HUES48 (cell line): ENCODE data around the gene C16orf89.
"Not testable (repeated sequence)": the region's sequence is repeated elsewhere in the genome, so short reads cannot be mapped to it uniquely, and the experiment has no call there.

Experiments
- H3K27ac ChIP-seq: one replicate; pipeline ENCODE4 v1.7.0; 2013; ENCODE audit warnings: low read depth, low read length, inconsistent platforms
- H3K27me3 ChIP-seq: 2 replicates; pipeline ENCODE4 v1.6.1; 2013; ENCODE audit warnings: mild to moderate bottlenecking, low read length; ENCODE audit not compliant: control insufficient read depth, insufficient read depth
- H3K36me3 ChIP-seq: 2 replicates; pipeline ENCODE4 v1.6.1; 2013; ENCODE audit warnings: low read length; ENCODE audit not compliant: control insufficient read depth, insufficient read depth
- H3K4me1 ChIP-seq: 2 replicates; pipeline ENCODE4 v1.6.1; 2013; ENCODE audit warnings: mild to moderate bottlenecking, low read length; ENCODE audit not compliant: control insufficient read depth, insufficient read depth
- H3K4me3 ChIP-seq: 2 replicates; pipeline ENCODE4 v1.5.1; 2013; ENCODE audit warnings: mild to moderate bottlenecking, low read depth, low read length
- H3K9ac ChIP-seq: 2 replicates; pipeline ENCODE4 v1.6.1; 2013; ENCODE audit warnings: mild to moderate bottlenecking, low read depth, low read length, moderate library complexity
- H3K9me3 ChIP-seq: 2 replicates; pipeline ENCODE4 v1.6.1; 2013; ENCODE audit warnings: low read length; ENCODE audit not compliant: control insufficient read depth, insufficient read depth

C16orf89 gene

GRCh38 chr16:5058476-5058875, 7.3 kb downstream of the C16orf89 start:
- peaks cover 13% of the 10 kb centered on the region for H3K4me1 ChIP-seq
- no peaks in the 10 kb centered on the region for H3K36me3 ChIP-seq
- no peaks in the 10 kb centered on the region for H3K9me3 ChIP-seq
- H3K27ac ChIP-seq = peak overlapping the region; percentile 84
- H3K27me3 ChIP-seq = no peaks in the 10 kb centered on the region
- no peak overlapping the region for H3K4me3 ChIP-seq
- no peak overlapping the region for H3K9ac ChIP-seq

GRCh38 chr16:5056352-5056751, 9.4 kb downstream of the C16orf89 start:
- no peak overlapping the region for H3K27ac ChIP-seq
- no peak overlapping the region for H3K9ac ChIP-seq
- no peaks in the 10 kb centered on the region for H3K27me3 ChIP-seq

GRCh38 chr16:5054876-5055865, 10.6 kb downstream of the C16orf89 start:
- Histone ChIP-seq H3K27me3 (no peaks in the 10 kb centered on the region), H3K9ac (no peak overlapping the region), H3K4me1 (peaks cover 11% of the 10 kb centered on the region), H3K9me3 (no peaks in the 10 kb centered on the region), H3K4me3 (no peak overlapping the region), H3K27ac (no peak overlapping the region), H3K36me3 (no peaks in the 10 kb centered on the region)

More at GRCh38 chr16:5056352-5056751, 9.4 kb downstream of the C16orf89 start:
- Histone ChIP-seq H3K4me1 (peaks cover 13% of the 10 kb centered on the region), H3K36me3 (no peaks in the 10 kb centered on the region), H3K9me3 (no peaks in the 10 kb centered on the region), H3K4me3 (no peak overlapping the region)

- no peak overlapping the region for H3K4me3 ChIP-seq
- H3K36me3 ChIP-seq = no peaks in the 10 kb centered on the region
- H3K27ac ChIP-seq = no peak overlapping the region
- H3K9ac ChIP-seq = no peak overlapping the region
- H3K9me3 ChIP-seq = no peaks in the 10 kb centered on the region
- peaks cover 5% of the 10 kb centered on the region; the same call in 1 of the 2 replicates for H3K4me1 ChIP-seq
- H3K27me3 ChIP-seq = no peaks in the 10 kb centered on the region
Measured at GRCh38 chr16:5046914-5047313, 18.8 kb downstream of the C16orf89 start.

GRCh38 chr16:5045499-5046115, 20.1 kb downstream of the C16orf89 start:
- Histone ChIP-seq H3K9me3 (no peaks in the 10 kb centered on the region), H3K27me3 (no peaks in the 10 kb centered on the region), H3K9ac (no peak overlapping the region), H3K27ac (no peak overlapping the region), H3K4me1 (peaks cover 5% of the 10 kb centered on the region; the same call in 1 of the 2 replicates), H3K4me3 (no peak overlapping the region), H3K36me3 (no peaks in the 10 kb centered on the region)

- H3K27me3 ChIP-seq, H3K4me3 ChIP-seq, H3K9me3 ChIP-seq, H3K27ac ChIP-seq, H3K36me3 ChIP-seq, H3K4me1 ChIP-seq, H3K9ac ChIP-seq: not testable (repeated sequence)
Measured at GRCh38 chr16:5044581-5044980, 21.2 kb downstream of the C16orf89 start.

- H3K9ac ChIP-seq = no peak overlapping the region
- no peak overlapping the region for H3K27ac ChIP-seq
- H3K36me3 ChIP-seq = no peaks in the 10 kb centered on the region
- H3K4me3 ChIP-seq = no peak overlapping the region
- H3K4me1 ChIP-seq = peaks cover 5% of the 10 kb centered on the region; the same call in 1 of the 2 replicates
- H3K9me3 ChIP-seq = no peaks in the 10 kb centered on the region
- H3K27me3 ChIP-seq = no peaks in the 10 kb centered on the region
Measured at GRCh38 chr16:5044011-5044540, 21.7 kb downstream of the C16orf89 start.

- Histone ChIP-seq H3K9me3 (no peaks in the 10 kb centered on the region), H3K4me1 (peaks cover 5% of the 10 kb centered on the region; the same call in 1 of the 2 replicates), H3K36me3 (no peaks in the 10 kb centered on the region), H3K27me3 (no peaks in the 10 kb centered on the region), H3K9ac (no peak overlapping the region), H3K4me3 (no peak overlapping the region), H3K27ac (no peak overlapping the region)
Measured at GRCh38 chr16:5042574-5043171, 23.1 kb downstream of the C16orf89 start.

- H3K9me3 ChIP-seq = no peaks in the 10 kb centered on the region
- H3K4me1 ChIP-seq = peaks cover 11% of the 10 kb centered on the region
- H3K4me3 ChIP-seq = no peak overlapping the region
- H3K36me3 ChIP-seq = no peaks in the 10 kb centered on the region
- no peak overlapping the region for H3K9ac ChIP-seq
- H3K27ac ChIP-seq = no peak overlapping the region
- no peaks in the 10 kb centered on the region for H3K27me3 ChIP-seq
Measured at GRCh38 chr16:5041600-5042133, 24.1 kb downstream of the C16orf89 start.

GRCh38 chr16:5040451-5040850, 25.3 kb downstream of the C16orf89 start:
- H3K4me3 ChIP-seq = no peak overlapping the region
- H3K9ac ChIP-seq = no peak overlapping the region
- H3K27me3 ChIP-seq = no peaks in the 10 kb centered on the region

More at GRCh38 chr16:5040451-5040850, 25.3 kb downstream of the C16orf89 start:
- peaks cover 20% of the 10 kb centered on the region for H3K4me1 ChIP-seq
- H3K27ac ChIP-seq = no peak overlapping the region
- no peaks in the 10 kb centered on the region for H3K9me3 ChIP-seq
- no peaks in the 10 kb centered on the region for H3K36me3 ChIP-seq
